ENCODE results near the gene CENPS. TPM values are rescaled to one million over a fixed set of nuclear protein-coding genes. Genes with fewer than 3 reads are reported as not detected.

CENPS gene
- total RNA-seq, 1 donor, result 17.4 TPM

DNA sequence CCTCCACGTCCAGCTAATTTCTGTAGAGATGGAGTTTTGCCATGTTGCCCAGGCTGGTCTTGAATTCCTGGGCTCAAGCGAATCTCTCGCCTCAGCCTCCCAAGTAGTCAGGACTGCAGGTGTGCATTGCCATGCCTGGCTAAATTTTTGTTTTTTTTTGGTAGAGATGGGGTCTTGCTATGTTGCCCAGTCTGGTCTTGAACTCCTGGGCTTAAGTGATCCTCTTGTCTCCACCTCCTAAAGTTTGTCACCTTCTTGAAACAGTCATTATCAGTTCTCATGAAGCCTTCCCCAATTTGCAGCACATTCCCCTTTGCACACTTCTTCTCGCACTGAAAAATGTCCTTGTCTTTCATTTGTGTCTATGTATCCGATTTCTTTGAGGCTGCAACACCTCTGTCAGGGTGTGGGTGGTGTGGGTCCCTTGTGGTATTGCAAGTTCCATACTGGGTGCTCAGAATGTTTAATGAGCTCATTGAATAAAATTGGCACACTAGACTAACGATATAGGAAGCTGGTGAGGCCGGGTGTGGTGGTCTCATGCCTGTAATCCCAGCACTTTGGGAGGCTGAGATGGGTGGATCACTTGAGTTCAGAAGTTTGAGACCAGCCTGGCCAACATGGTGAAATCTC is 16.7 kb downstream of the CENPS start:
- TF ChIP-seq, protein P1, sequence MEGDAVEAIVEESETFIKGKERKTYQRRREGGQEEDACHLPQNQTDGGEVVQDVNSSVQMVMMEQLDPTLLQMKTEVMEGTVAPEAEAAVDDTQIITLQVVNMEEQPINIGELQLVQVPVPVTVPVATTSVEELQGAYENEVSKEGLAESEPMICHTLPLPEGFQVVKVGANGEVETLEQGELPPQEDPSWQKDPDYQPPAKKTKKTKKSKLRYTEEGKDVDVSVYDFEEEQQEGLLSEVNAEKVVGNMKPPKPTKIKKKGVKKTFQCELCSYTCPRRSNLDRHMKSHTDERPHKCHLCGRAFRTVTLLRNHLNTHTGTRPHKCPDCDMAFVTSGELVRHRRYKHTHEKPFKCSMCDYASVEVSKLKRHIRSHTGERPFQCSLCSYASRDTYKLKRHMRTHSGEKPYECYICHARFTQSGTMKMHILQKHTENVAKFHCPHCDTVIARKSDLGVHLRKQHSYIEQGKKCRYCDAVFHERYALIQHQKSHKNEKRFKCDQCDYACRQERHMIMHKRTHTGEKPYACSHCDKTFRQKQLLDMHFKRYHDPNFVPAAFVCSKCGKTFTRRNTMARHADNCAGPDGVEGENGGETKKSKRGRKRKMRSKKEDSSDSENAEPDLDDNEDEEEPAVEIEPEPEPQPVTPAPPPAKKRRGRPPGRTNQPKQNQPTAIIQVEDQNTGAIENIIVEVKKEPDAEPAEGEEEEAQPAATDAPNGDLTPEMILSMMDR (IDR thresholded peaks at IDR 0.05; ENCODE audit: extremely low read depth, low read depth, low read length), result no peak
- Histone ChIP-seq H3K79me2 (ENCODE audit: insufficient read depth, low read length) (no peaks in the 10 kb centered on the region), H2AFZ (ENCODE audit: low read length) (no peak overlapping the region), H3K27me3 (ENCODE audit: insufficient read depth, low read length) (no peaks in the 10 kb centered on the region), H4K20me1 (ENCODE audit: insufficient read depth, low read length) (no peaks in the 10 kb centered on the region), H3K27ac (ENCODE audit: low read depth, low read length) (no peak overlapping the region), H3K9me3 (ENCODE audit: low read depth, low read length) (no peaks in the 10 kb centered on the region), H3K4me1 (ENCODE audit: insufficient read depth, low read length) (peaks cover 11% of the 10 kb centered on the region), H3K4me2 (ENCODE audit: insufficient read depth, low read length) (no peak overlapping the region), H3K36me3 (ENCODE audit: insufficient read depth, low read length) (peaks cover 5% of the 10 kb centered on the region), H3K4me3 (ENCODE audit: insufficient read depth, low read length) (no peak overlapping the region)
- DNase-seq (ENCODE audit: insufficient read length, low spot score, missing footprints), result no peak

DNA sequence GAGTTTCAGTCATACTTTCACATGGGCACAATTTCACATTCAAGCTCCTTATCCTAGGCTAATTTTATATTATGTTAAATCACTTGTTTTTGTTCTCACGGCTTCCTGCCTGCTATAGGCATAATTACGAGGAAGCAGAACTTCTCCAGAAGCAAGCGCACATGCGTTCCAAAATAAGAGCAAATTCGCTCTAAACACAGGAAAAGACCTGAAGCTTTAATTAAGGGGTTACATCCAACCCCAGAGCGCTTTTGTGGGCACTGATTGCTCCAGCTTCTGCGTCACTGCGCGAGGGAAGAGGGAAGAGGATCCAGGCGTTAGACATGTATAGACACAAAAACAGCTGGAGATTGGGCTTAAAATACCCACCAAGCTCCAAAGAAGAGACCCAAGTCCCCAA is 19.5 kb downstream of the CENPS start, which contains the start of gene CORT:
TSS of gene CORT (plus strand) at position 281 of the 400 bp plus-strand sequence. CDS start 193 bp downstream, outside the sequence.
- no peak for DNase-seq (ENCODE audit: insufficient read length, low spot score, missing footprints)

DNA sequence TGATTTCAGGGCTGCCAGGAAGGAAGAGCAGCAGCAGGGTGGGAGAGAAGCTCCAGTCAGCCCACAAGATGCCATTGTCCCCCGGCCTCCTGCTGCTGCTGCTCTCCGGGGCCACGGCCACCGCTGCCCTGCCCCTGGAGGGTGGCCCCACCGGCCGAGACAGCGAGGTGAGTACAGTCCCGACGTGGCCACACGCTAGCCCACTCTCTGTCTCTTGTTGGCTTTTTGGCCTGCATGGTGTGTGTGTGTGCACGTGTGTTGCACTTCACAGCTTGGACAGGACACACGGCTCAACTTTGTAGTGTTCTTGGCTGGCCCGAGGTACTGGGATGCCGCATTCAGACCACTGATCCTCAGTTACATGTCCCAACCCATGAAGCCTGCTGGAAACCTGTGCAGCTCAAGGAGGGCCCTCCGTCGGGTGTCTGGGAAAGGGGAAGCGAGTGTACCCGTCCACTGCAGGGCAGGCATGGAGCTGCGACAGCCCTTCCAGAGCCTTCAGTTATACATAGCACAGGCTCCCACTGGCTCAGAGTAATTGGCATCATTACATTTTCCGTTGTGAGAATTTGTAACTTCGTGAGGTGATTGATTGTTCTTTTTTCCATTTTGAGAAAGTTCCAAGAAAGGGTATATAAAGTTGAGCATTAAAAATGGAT is 20.1 kb downstream of the CENPS start:
- DNase-seq (ENCODE audit: insufficient read length, low spot score, missing footprints), result peak; percentile 76
- Histone ChIP-seq H3K27ac (ENCODE audit: low read depth, low read length) (no peak overlapping the region), H3K79me2 (ENCODE audit: insufficient read depth, low read length) (no peaks in the 10 kb centered on the region), H3K4me1 (ENCODE audit: insufficient read depth, low read length) (peaks cover 11% of the 10 kb centered on the region), H4K20me1 (ENCODE audit: insufficient read depth, low read length) (no peaks in the 10 kb centered on the region), H2AFZ (ENCODE audit: low read length) (no peak overlapping the region), H3K27me3 (ENCODE audit: insufficient read depth, low read length) (no peaks in the 10 kb centered on the region), H3K4me2 (ENCODE audit: insufficient read depth, low read length) (no peak overlapping the region), H3K36me3 (ENCODE audit: insufficient read depth, low read length) (no peaks in the 10 kb centered on the region), H3K4me3 (ENCODE audit: insufficient read depth, low read length) (no peak overlapping the region), H3K9me3 (ENCODE audit: low read depth, low read length) (no peaks in the 10 kb centered on the region)
- TF ChIP-seq, protein P1 (IDR thresholded peaks at IDR 0.05; ENCODE audit: extremely low read depth, low read depth, low read length), result no peak

More for the DNA sequence above, 19.5 kb downstream of the CENPS start, which contains the start of gene CORT:
- peaks cover 11% of the 10 kb centered on the region for H3K4me1 ChIP-seq (ENCODE audit: insufficient read depth, low read length)
- peak within 1 kb of the TSS; percentile 67 for H3K4me3 ChIP-seq (ENCODE audit: insufficient read depth, low read length)
- H3K36me3 ChIP-seq (ENCODE audit: insufficient read depth, low read length), result no peaks in the 10 kb centered on the region
- no peaks in the 10 kb centered on the region for H3K9me3 ChIP-seq (ENCODE audit: low read depth, low read length)
- no peaks in the 10 kb centered on the region for H3K27me3 ChIP-seq (ENCODE audit: insufficient read depth, low read length)
- TF ChIP-seq, protein P1 (IDR thresholded peaks at IDR 0.05; ENCODE audit: extremely low read depth, low read depth, low read length), result no peak
- H2AFZ ChIP-seq (ENCODE audit: low read length), result no peak within 1 kb of the TSS
- peak within 1 kb of the TSS; percentile 87 for H3K4me2 ChIP-seq (ENCODE audit: insufficient read depth, low read length)
- no peaks in the 10 kb centered on the region for H4K20me1 ChIP-seq (ENCODE audit: insufficient read depth, low read length)
- no peak within 1 kb of the TSS for H3K27ac ChIP-seq (ENCODE audit: low read depth, low read length)
- H3K79me2 ChIP-seq (ENCODE audit: insufficient read depth, low read length), result no peaks in the 10 kb centered on the region

DNA sequence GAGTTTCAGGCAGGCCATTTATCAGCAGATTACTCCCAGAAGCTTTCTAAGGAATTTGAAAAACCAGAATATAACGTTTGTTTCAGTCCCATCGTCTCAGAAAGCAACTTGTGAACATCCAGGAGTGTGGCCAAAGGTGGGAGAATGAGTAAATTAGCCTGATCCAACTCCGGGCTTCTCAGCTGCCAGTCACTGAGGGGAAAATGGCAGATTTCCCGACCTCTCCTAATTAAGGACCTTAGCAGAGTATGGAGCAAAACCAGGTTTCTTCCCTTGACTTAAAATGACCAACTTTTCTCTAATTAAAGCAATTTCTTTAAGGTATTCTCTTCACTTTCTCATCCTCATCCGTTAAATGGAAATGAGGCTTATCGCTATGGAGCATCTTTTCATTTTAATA is 20.6 kb downstream of the CENPS start:
- Histone ChIP-seq H4K20me1 (ENCODE audit: insufficient read depth, low read length) (no peaks in the 10 kb centered on the region), H3K4me3 (ENCODE audit: insufficient read depth, low read length) (peak overlapping the region; percentile 67), H3K9me3 (ENCODE audit: low read depth, low read length) (no peaks in the 10 kb centered on the region), H2AFZ (ENCODE audit: low read length) (no peak overlapping the region), H3K36me3 (ENCODE audit: insufficient read depth, low read length) (no peaks in the 10 kb centered on the region), H3K27me3 (ENCODE audit: insufficient read depth, low read length) (no peaks in the 10 kb centered on the region), H3K4me1 (ENCODE audit: insufficient read depth, low read length) (peaks cover 11% of the 10 kb centered on the region), H3K27ac (ENCODE audit: low read depth, low read length) (peak overlapping the region; percentile 37), H3K79me2 (ENCODE audit: insufficient read depth, low read length) (no peaks in the 10 kb centered on the region), H3K4me2 (ENCODE audit: insufficient read depth, low read length) (peak overlapping the region; percentile 87)
- DNase-seq (ENCODE audit: insufficient read length, low spot score, missing footprints), result no peak
- TF ChIP-seq, protein P1 (IDR thresholded peaks at IDR 0.05; ENCODE audit: extremely low read depth, low read depth, low read length), result no peak

Measured in osteoblast (primary cell).